Stimulated activated CD4-positive, alpha-beta T cell treated with anti-CD3 and anti-CD28 coated beads, Interleukin-2, amount 100 ng/mL, for 24 hours (primary cell): Measurements from ENCODE around the gene TTC23.

Experiments
- DNase-seq, 2 donors: peaks; one replicate each; pipeline ENCODE4 v3.0.0-alpha.2; 2020

TTC23 gene

GRCh38 chr15:99249270-99249841, at the start of gene TTC23:
TSS of gene TTC23 (minus strand) at chr15:99249581. CDS start at chr15:99228712, 20,869 bp downstream.
- DNase-seq: no peak

GRCh38 chr15:99296386-99296785, 47.0 kb upstream of the TTC23 start:
- DNase-seq: no peak

DNA sequence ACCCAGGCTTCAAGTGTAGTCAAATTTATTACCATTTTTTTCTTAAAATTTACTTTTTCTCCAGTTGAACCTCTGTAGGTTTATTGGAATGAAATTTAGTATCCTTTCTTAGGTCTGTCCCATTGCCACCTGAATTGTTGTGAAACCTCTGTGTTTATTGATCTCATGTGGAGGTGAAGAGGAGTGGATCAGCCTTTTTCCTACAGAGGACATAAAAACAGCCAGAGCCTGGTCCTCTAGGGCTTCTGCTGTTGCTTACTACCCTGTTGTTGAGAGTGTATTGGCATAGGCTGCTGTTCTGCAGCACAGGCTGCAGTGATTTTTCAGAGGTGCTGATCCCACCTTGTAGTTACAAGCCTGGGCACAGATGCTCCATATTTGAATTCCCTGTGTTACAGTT, 46.5 kb upstream of the TTC23 start:
- no peak for DNase-seq

GRCh38 chr15:99291643-99292042, 42.3 kb upstream of the TTC23 start:
- DNase-seq: no peak

DNA sequence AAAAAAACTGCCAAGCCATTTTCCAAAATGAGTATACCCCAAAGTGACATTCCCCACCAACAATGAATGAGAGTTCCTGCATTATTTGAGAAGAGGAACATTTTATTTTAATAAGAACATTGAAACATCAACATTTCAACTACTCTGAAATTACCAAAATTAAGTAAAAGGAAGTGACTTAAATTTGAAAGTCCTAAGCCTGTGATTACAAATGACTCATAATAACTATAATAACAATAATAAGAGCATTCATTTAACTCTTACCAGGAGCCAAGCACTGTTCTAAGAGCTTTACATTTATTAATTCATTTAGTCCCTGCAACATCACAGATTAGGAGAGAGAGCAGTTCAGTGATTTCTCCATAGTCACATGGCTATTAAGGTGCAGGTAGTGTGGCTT, 34.3 kb upstream of the TTC23 start:
- no peak for DNase-seq

DNA sequence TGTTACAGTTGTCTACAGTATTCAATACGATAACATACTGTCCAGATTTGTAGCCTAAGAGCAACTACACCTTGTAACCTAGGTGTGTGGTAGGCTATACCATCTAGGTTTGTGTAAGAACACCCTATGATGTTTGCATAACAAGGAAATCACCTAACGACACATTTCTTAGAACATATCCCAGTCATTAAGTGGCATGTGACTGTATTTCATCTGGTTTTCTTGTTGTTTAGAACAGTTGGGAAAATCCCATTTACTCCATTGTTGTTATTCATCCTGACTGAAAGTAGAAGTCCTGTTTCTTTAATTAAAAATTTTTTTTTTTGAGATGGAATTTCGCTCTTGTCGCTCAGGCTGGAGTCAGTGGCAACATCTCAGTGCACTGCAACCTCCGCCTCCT, 33.2 kb upstream of the TTC23 start:
- no peak for DNase-seq

DNA sequence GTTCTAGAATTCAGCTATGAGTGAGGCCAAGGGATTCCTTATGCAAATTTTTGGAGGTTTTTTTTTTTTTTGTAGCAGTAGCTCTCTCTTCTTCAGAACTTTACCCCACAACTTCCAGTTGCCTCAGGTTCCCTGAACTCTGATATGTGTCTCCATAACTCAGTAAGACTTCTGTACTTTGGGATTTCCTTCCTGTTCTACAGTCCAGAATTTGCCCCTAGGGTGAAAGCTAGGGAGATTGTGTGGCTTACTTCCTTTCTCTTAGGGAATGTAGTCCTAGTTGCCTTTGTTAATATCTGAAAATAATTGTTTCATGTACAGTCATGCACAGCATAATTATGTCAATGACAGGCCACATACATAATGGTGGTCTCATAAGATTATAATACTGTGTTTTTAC, 32.7 kb upstream of the TTC23 start:
- no peak for DNase-seq

GRCh38 chr15:99279827-99280226, 30.4 kb upstream of the TTC23 start:
- DNase-seq: no peak

DNA sequence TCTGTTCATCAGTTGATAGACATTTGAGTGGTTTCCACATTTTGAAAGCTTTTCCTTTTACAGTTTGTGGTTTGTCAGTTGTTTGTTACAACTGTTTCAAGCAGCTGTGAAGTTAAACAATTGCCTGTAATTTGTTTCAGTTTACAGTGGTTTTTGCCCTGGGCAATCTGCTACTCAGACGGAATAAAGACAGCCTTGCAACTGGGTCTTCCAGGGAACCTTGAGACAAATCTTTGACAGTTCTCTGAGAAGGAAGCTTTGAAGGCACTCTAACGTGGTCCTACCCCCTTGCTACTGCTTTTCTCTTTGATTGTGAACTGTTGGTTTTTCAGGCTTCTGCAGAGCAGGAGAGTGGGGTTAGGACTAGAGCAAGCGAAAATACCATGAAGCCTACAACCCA, 29.9 kb upstream of the TTC23 start:
- DNase-seq: no peak

DNA sequence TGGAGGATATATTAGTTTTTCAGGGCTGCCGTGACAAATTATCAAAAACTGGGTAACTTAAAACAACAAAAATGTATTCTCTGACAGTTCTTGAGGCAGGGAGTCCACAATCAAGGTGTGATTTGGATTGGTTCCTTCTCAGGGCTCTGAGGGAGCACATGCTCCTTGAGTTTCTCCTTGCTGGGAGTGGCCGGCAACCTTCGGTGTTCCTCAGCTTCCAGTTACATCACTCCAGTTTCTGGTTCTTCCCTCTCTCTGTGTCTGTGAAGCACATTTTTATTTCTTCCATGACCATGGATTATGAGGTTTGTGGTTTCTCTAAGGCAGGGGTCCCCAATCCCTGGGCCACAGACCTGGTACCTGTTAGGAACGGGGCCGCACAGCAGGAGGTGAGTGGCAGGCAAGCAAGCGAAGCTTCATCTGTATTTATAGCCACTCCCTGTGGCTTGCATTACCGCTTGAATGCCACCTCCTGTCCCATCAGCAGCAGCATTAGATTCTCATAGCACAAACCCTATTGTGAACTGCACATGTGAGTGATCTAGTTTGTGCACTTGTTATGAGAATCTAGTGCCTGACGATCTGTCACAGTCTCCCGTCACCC, 26.2 kb upstream of the TTC23 start:
- DNase-seq: no peak

GRCh38 chr15:99275061-99275460, 25.7 kb upstream of the TTC23 start:
- no peak for DNase-seq

- no peak for DNase-seq
Observed at GRCh38 chr15:99273801-99274200, 24.4 kb upstream of the TTC23 start.

- no peak for DNase-seq
Observed at GRCh38 chr15:99268431-99268830, 19.1 kb upstream of the TTC23 start.

DNA sequence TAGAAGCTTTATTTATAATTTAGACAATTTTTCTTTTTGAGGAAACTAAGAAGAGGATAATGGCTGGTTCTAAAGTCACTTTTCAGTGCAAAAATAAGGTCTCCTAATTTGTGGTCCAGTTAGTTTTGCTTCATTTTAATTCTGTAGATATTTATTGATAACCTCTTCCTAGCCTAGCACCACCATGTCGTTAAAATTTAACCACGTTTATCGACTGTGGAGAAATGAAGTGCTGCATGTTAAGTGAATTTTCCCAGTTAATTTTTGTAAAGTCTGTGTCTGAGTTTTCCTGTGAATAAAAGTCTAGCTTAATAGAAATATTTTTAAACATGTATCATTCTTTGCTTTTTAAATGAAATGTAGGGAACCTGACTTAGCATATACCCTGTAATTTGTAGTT, 18.6 kb upstream of the TTC23 start:
- DNase-seq: no peak

DNA sequence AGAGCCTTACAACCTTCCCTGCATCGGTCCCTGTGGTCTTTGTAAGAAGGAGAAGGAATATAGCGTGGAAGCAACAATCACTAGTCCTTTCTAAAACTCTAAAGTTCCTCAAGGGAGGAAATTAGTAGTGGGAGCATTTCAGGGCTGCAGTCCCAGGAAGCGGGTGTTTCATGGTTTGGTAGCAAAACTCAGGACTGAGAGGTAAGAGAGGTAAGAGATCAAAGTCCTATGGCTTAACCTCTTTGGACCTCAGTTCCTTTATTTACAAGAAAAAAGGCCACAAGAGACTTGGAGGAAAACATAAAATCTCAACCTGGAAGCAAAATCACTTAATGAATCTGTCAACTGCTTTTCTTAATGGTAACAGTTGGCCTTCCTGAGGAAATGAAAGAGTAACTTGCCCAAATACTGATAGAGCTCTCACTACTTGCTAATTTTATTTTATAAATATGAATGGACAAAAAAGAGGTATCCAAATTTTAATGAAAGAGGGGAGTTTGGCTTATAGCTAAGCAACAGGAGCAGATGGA, 16.2 kb upstream of the TTC23 start:
- no peak for DNase-seq

DNA sequence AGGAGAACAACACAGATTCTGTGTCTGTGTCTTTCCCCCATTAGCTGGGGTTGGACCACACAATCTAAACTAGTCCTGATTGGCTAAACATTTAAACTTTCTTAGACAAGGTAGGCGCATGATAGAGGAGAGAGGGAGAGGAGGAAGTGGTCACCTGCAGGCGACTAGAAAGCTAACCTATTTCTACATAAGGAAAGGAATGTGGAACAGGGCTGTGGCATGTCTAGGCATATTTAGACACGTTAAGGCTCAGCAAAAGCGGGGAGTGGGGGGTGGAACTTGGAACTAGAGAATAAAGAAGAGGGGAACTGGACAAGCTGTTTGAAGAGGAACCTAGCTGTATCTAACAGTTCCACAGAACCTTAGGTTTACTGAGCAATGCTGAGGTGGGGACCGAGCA, 14.7 kb upstream of the TTC23 start:
- no peak for DNase-seq

GRCh38 chr15:99257107-99257750, 7.8 kb upstream of the TTC23 start:
- no peak for DNase-seq

GRCh38 chr15:99253381-99254090, 4.2 kb upstream of the TTC23 start:
- no peak for DNase-seq

DNA sequence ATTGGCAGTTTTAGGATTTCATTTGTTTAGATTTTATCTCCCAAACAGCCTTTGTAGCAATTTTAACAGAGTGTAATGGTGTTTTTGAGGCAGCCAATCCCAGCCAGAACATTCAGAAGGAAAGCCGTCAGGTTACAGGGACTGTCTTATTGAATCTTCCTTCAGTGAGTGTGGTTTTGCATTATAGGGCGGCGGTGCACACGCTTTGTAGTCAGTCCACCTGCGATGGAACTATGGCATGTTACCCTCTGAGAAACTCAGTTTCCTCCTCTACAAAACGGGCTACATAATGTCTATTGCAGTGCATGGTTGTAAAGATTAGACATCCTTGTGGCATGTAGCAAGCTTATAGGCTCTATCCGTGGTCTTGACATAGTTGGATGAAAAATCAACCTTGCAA, 2.9 kb upstream of the TTC23 start:
- DNase-seq: no peak

DNA sequence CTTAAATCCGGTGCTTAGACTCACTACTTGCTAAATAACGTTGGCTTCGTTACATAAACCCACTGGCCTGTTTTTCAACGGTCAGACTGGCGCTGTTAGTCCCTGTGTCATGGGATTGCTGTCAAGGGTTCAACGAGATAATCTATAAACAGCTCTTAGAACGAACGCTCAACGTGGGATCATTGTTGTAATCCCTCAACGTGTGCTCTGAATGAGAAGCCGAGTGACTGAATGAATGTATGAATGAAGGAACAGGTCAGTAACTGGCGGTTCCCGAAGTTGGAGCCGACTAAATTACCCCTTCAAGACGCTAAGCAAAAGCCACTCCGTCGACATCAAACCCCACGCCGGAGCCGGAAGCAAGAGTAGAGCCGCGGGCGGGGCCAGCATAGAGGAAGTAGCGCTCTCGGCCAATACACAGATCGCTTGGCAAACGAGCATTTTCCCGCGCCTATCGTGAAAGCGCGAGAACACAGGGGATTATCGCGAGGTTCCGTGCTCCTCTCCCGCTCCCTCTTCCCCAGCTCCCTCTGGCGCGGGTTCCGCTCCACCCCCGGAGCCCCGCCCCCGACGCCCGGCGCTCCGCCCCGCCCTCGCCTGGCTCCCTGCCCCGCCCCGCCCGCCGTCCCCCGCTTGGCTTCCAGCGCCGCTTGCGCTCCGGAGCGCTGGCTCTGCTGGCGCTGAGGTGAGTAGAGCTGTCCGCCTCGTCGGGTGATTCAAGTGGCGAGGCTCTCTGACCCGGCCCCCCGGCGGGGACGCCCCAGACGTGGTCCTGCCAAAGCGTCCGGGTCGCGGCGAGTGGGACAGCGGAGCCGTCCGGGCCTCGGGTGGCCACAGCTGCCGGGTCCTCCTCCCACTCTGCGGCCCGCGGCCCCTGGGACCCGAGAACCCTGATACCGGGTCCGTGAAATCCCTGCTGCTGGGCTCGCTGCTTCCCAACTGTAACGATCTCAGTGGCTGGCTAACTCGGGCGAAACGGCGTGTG, 1.8 kb upstream of the TTC23 start, which contains the start of gene LRRC28:
TSS of gene LRRC28 (plus strand) at position 625 of the 985 bp plus-strand sequence. CDS start 4,477 bp downstream, outside the sequence.
- DNase-seq: peak; percentile 95 to 96

- no peak for DNase-seq
Observed at GRCh38 chr15:99250494-99250856, 1.1 kb upstream of the TTC23 start.

DNA sequence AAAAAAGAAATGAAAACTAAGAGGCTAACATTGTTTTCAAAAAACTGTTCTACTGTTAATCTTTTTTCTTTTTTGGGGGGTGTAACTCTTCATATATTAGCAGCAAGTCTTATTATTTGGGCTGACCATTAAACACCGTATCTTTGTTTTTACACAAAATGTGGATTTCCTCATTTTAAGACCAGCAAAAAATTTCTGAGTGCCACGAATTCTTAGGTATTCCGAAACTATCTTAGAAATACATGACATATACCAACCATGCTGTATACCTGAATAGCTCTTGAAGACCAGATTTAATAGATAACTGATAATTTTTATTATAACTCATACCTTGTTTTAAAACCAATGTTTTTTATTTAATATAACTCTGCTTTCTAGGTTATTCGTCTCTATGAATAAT, 620 bp upstream of the TTC23 start:
- no peak for DNase-seq
